Fibroblast of lung (primary cell): ENCODE results near the gene TGDS.

Experiments
- EZH2 ChIP-seq: IDR thresholded peaks from 2 replicates; pipeline ENCODE4 v1.5.1; 2012; ENCODE audit warnings: low read length, control low read depth, mild to moderate bottlenecking; ENCODE audit errors: missing control alignments
- TF ChIP-seq, protein P1 (sequence below), 2 donors: IDR thresholded peaks in 1 of 2; conservative IDR thresholded peaks in 1 of 2; 1 replicate in 1 of 2; 2 replicates in 1 of 2; pipeline ENCODE4 v1.5.1; 2011 to 2012; ENCODE audit warnings: low read length in 2 of 2, control low read depth in 1 of 2, inconsistent platforms in 1 of 2, low read depth in 1 of 2, mild to moderate bottlenecking in 1 of 2

DNA sequence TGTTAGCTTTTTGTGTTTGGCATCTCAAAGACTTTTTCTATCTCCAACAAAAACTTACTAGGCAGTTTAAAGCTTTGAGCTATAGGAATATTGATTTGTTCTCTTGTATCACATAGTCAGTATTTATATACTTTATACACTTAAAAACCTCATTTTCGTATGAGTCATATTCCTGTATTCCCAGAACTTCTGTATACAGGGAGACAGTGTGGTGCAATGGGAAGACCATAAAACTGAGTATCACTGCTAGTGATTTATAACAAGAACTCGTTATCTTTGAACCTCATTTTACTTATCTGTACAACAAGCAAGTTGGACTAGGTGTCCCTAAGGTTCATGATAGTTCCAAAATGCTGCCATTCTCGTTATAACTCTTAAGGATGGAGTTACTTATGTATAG is 12.0 kb upstream of the TGDS start:
- TF ChIP-seq, protein P1, sequence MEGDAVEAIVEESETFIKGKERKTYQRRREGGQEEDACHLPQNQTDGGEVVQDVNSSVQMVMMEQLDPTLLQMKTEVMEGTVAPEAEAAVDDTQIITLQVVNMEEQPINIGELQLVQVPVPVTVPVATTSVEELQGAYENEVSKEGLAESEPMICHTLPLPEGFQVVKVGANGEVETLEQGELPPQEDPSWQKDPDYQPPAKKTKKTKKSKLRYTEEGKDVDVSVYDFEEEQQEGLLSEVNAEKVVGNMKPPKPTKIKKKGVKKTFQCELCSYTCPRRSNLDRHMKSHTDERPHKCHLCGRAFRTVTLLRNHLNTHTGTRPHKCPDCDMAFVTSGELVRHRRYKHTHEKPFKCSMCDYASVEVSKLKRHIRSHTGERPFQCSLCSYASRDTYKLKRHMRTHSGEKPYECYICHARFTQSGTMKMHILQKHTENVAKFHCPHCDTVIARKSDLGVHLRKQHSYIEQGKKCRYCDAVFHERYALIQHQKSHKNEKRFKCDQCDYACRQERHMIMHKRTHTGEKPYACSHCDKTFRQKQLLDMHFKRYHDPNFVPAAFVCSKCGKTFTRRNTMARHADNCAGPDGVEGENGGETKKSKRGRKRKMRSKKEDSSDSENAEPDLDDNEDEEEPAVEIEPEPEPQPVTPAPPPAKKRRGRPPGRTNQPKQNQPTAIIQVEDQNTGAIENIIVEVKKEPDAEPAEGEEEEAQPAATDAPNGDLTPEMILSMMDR (conservative IDR thresholded peaks at IDR 0.05 in 1 of 2, IDR thresholded peaks at IDR 0.05 in 1 of 2; ENCODE audit: low read depth in 1 of 2, low read length in 2 of 2), result no peak
- TF ChIP-seq EZH2, result no peak
